22Rv1 (cell line): ENCODE measurements around the gene SARS1.

Source experiments
- H3K27ac ChIP-seq: fragments of 450-650 bp; 2 replicates; pipeline ENCODE4 v1.5.1; 2017
- CTCF ChIP-seq: fragments of 450-650 bp; IDR thresholded peaks from 2 replicates; pipeline ENCODE4 v1.5.1; 2017; ENCODE audit warnings: mild to moderate bottlenecking
- ZFX ChIP-seq: fragments of 450-650 bp; IDR thresholded peaks from 2 replicates; pipeline ENCODE4 v1.6.1; 2017; ENCODE audit warnings: antibody characterized with exemption, borderline replicate concordance

The SARS1 gene

GRCh38 chr1:109270623-109271317 lies 57.1 kb downstream of the SARS1 start:
- TF ChIP-seq CTCF (no peak), ZFX (no peak)

GRCh38 chr1:109271458-109271857 lies 57.7 kb downstream of the SARS1 start:
- TF ChIP-seq CTCF, result no peak
- H3K27ac ChIP-seq, result no peak overlapping the region

More at GRCh38 chr1:109270623-109271317, 57.1 kb downstream of the SARS1 start:
- no peak overlapping the region for H3K27ac ChIP-seq

GRCh38 chr1:109272021-109272799 lies 58.5 kb downstream of the SARS1 start:
- TF ChIP-seq CTCF, result no peak
- TF ChIP-seq ZFX, result no peak
- H3K27ac ChIP-seq, result no peak overlapping the region

- no peak overlapping the region for H3K27ac ChIP-seq
These were observed 59.3 kb downstream of the SARS1 start for GRCh38 chr1:109272831-109273547.

GRCh38 chr1:109273570-109274288 lies 60.0 kb downstream of the SARS1 start:
- no peak overlapping the region for H3K27ac ChIP-seq

More at GRCh38 chr1:109272831-109273547, 59.3 kb downstream of the SARS1 start:
- TF ChIP-seq CTCF (no peak), ZFX (no peak)

More at GRCh38 chr1:109273570-109274288, 60.0 kb downstream of the SARS1 start:
- TF ChIP-seq CTCF, result no peak
- TF ChIP-seq ZFX, result no peak
